PC-3 (cell line): Measurements from ENCODE around the gene SUN1. TPM values are rescaled to one million over a fixed set of nuclear protein-coding genes. Genes with fewer than 3 reads are reported as not detected.

Experiments used
- ATAC-seq: fragments of 200-7000 bp; cut with Tn5 transposase; 2 replicates; pipeline ENCODE4 v1.9.1; 2020; ENCODE audit warnings: mild to moderate bottlenecking, moderate library complexity
- BruUV-seq: library from RNA; stranded (reverse); fragments of 400-500 nt; replicated peaks from 2 replicates; lab custom pipeline; 2021; lab: Mats Ljungman, UMichigan
- CTCF ChIA-PET: fragments of 300-600 bp; sonication (Branson Sonifier 250); formaldehyde crosslinking; loops from one replicate; lab custom pipeline; 2022; ENCODE audit warnings: antibody characterized with exemption; lab: Charles Lee
- POLR2A ChIA-PET: fragments of 300-600 bp; sonication (Branson Sonifier 250); formaldehyde crosslinking; loops from one replicate; lab custom pipeline; 2022; ENCODE audit warnings: antibody characterized with exemption; ENCODE audit not compliant: unreplicated experiment; lab: Charles Lee
- DNase-seq: peaks from one replicate; pipeline ENCODE4 v3.0.0-alpha.2; 2015
- H2AFZ ChIP-seq: fragments of 300-600 bp; sonication (generic); 2 replicates; pipeline ENCODE4 v1.6.0; 2016; ENCODE audit warnings: antibody characterized with exemption, low read length
- H3F3A ChIP-seq: fragments of 300-600 bp; sonication (generic); one replicate; pipeline ENCODE4 v1.6.0; 2017; ENCODE audit warnings: antibody characterized with exemption, low read length, control low read depth, mild to moderate bottlenecking; ENCODE audit not compliant: unreplicated experiment
- H3K27ac ChIP-seq: fragments of 300-600 bp; sonication (generic); 2 replicates; pipeline ENCODE4 v1.5.1; 2016; ENCODE audit warnings: mild to moderate bottlenecking, low read length
- H3K27me3 ChIP-seq: fragments of 300-600 bp; sonication (generic); 2 replicates; pipeline ENCODE4 v1.6.1; 2016; ENCODE audit warnings: low read length, mixed read lengths
- H3K36me3 ChIP-seq: fragments of 300-600 bp; sonication (generic); 2 replicates; pipeline ENCODE4 v1.6.1; 2016; ENCODE audit warnings: low read depth, mixed run types, low read length, mixed read lengths
- H3K4me1 ChIP-seq: fragments of 300-600 bp; sonication (generic); 2 replicates; pipeline ENCODE4 v1.5.1; 2016; ENCODE audit warnings: low read length; ENCODE audit not compliant: insufficient read depth
- H3K4me2 ChIP-seq: fragments of 300-600 bp; sonication (generic); 2 replicates; pipeline ENCODE4 v1.6.0; 2016; ENCODE audit warnings: low read length
- H3K4me3 ChIP-seq: fragments of 300-600 bp; sonication (generic); 2 replicates; pipeline ENCODE4 v1.5.1; 2016; ENCODE audit warnings: mild to moderate bottlenecking, low read length, mixed read lengths
- H3K79me2 ChIP-seq: fragments of 300-600 bp; sonication (generic); 2 replicates; pipeline ENCODE4 v1.6.1; 2017; ENCODE audit warnings: low read length, mixed read lengths
- H3K9ac ChIP-seq: fragments of 300-600 bp; sonication (generic); 2 replicates; pipeline ENCODE4 v1.6.0; 2016; ENCODE audit warnings: mild to moderate bottlenecking, low read length
- H3K9me2 ChIP-seq: fragments of 300-600 bp; sonication (generic); replicated peaks from 2 replicates; pipeline ENCODE4 v1.6.1; 2016; ENCODE audit warnings: mixed run types, low read length, mixed read lengths
- H3K9me3 ChIP-seq: fragments of 300-600 bp; sonication (generic); 2 replicates; pipeline ENCODE4 v1.6.1; 2016; ENCODE audit warnings: low read length, mixed read lengths
- H4K20me1 ChIP-seq: fragments of 300-600 bp; sonication (generic); 2 replicates; pipeline ENCODE4 v1.6.1; 2016; ENCODE audit warnings: low read length, mixed read lengths
- CTCF ChIP-seq: fragments of 300-600 bp; sonication (generic); conservative IDR thresholded peaks from 2 replicates; pipeline ENCODE4 v1.5.1; 2017; ENCODE audit warnings: antibody characterized with exemption, low read depth, mild to moderate bottlenecking, low read length
- EZH2 ChIP-seq: fragments of 300-600 bp; sonication (generic); IDR thresholded peaks from one replicate; pipeline ENCODE4 v1.6.1; 2017; ENCODE audit warnings: antibody characterized with exemption, mild to moderate bottlenecking, low read length; ENCODE audit not compliant: unreplicated experiment
- EZH2phosphoT487 ChIP-seq: fragments of 300-600 bp; sonication (generic); IDR thresholded peaks from 2 replicates; pipeline ENCODE4 v1.6.1; 2018; ENCODE audit warnings: mild to moderate bottlenecking, antibody characterized with exemption, low read length, borderline replicate concordance
- intact Hi-C: fragments of 100-400 bp; cut with micrococcal nuclease; formaldehyde crosslinking; loops from 2 replicates; pipeline ENCODE4 v1.9.0; 2023
- total RNA-seq: library from RNA; depleted of rRNA; stranded (reverse); fragments of >200 nt; gene quantifications from 2 replicates; pipeline ENCODE4 v1.2.3, GENCODE V29; 2014

The SUN1 gene
- total RNA-seq, 1 experiment from 2014 or later, result 92.5 TPM

DNA sequence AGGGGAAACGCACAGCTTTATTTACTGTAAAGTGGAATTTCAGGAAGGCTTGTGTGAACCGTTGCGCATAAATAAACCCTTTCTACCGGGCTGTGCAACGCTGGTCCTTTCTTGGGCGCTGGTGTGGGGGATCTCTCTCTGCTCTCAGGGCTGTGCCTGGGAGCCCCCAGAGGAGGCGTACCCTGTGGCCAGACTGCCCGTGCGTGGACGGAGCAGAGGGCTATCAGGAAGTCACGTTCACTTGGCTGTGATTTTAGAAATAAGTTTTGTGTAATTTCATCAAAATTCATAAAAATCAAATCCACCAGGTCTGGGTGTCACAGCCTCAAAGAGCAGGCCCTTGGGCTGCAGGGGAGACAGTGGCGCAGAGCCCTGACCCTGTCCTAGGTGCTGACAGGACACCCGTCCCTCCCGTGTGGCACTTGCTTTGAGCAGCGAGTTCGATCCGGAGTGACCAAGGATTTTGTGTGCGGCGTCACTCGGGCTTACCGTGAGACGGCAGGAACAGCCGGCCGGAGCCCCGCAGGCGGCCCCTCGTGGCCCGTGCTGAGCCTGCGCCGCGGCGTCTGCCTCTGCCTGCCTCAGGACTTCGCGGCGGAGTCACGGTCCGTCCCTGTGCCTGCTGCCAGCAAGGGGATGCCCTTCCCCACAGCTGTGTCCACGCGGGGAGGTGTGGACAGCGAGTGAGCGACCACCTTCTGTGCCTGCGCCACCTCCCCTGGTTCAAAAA lies 64.2 kb downstream of the SUN1 start:
- intact Hi-C loops, result no loop called here
- Histone ChIP-seq H3K4me3 (no peak overlapping the region), H3K27ac (no peak overlapping the region), H2AFZ (no peak overlapping the region), H3K79me2 (no peaks in the 10 kb centered on the region), H3K36me3 (peaks cover 8% of the 10 kb centered on the region; the same call in 1 of the 2 replicates), H3K4me2 (no peak overlapping the region), H3K4me1 (no peaks in the 10 kb centered on the region; the same call in 1 of the 2 replicates), H3K9me2 (no peaks in the 10 kb centered on the region), H3K27me3 (no peaks in the 10 kb centered on the region), H4K20me1 (no peaks in the 10 kb centered on the region), H3K9ac (no peak overlapping the region), H3K9me3 (no peaks in the 10 kb centered on the region), H3F3A (no peaks in the 10 kb centered on the region)
- ChIA-PET CTCF (no interaction called here), POLR2A (no interaction called here)
- ATAC-seq (no peak), DNase-seq (no peak)
- BruUV-seq, result no TSS peak
- TF ChIP-seq CTCF (no peak), EZH2 (no peak), EZH2phosphoT487 (no peak)

DNA sequence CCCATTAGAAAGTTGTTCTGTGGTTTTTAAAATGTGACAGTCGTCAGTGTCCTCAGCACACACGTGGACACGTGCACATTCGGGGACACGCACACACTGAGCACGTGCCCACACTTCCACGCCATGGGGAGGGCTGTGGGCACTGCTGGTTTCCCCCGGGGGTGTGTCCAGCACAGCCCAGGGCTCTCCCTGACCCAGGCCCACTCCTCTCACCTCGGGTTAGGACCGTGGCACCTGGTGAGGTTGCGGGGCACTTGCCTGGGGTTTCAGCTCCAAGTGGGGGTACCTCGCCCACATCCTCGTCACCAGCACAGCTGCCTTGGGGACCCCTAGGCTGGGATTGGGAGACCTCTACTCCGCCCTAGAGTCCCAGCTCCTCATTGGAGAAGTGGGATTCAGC lies 64.8 kb downstream of the SUN1 start:
- Histone ChIP-seq H3F3A (no peaks in the 10 kb centered on the region), H3K4me3 (no peak overlapping the region), H3K27ac (no peak overlapping the region), H3K79me2 (no peaks in the 10 kb centered on the region), H3K9ac (no peak overlapping the region), H3K4me2 (no peak overlapping the region), H3K9me3 (no peaks in the 10 kb centered on the region), H3K9me2 (no peaks in the 10 kb centered on the region), H3K36me3 (peaks cover 2% of the 10 kb centered on the region; the same call in 1 of the 2 replicates), H3K27me3 (no peaks in the 10 kb centered on the region), H4K20me1 (no peaks in the 10 kb centered on the region), H2AFZ (no peak overlapping the region), H3K4me1 (no peaks in the 10 kb centered on the region; the same call in 1 of the 2 replicates)
- BruUV-seq, result no TSS peak
- no peak for ATAC-seq
- no peak for DNase-seq
- ChIA-PET CTCF (no interaction called here), POLR2A (no interaction called here)
- TF ChIP-seq EZH2, result no peak
- no peak for TF ChIP-seq EZH2phosphoT487
- TF ChIP-seq CTCF, result no peak
- intact Hi-C loops, result no loop called here

GRCh38 chr7:897771-898376 lies 65.6 kb downstream of the SUN1 start:
- Histone ChIP-seq H3K4me3 (no peak overlapping the region), H4K20me1 (no peaks in the 10 kb centered on the region), H3K4me2 (no peak overlapping the region), H2AFZ (no peak overlapping the region), H3K27ac (no peak overlapping the region), H3K9me2 (no peaks in the 10 kb centered on the region), H3K27me3 (no peaks in the 10 kb centered on the region), H3K9me3 (no peaks in the 10 kb centered on the region), H3K79me2 (no peaks in the 10 kb centered on the region), H3K9ac (no peak overlapping the region), H3K36me3 (no peaks in the 10 kb centered on the region; the same call in 1 of the 2 replicates), H3K4me1 (no peaks in the 10 kb centered on the region; the same call in 1 of the 2 replicates), H3F3A (no peaks in the 10 kb centered on the region)
- no peak for ATAC-seq
- no peak for DNase-seq
- intact Hi-C loops, result no loop called here
- ChIA-PET POLR2A (no interaction called here), CTCF (no interaction called here)
- TF ChIP-seq EZH2phosphoT487 (no peak), CTCF (no peak), EZH2 (no peak)
- no TSS peak for BruUV-seq
